ENCODE results near the gene C12orf42.

GRCh38 chr12:103301642-103302591 lies 193.9 kb downstream of the C12orf42 start:
- no peak for TF ChIP-seq CTCF (IDR thresholded peaks at IDR 0.05; ENCODE audit: insufficient read depth, low read length)
- no peak for TF ChIP-seq POLR2AphosphoS5 (IDR thresholded peaks at IDR 0.05; ENCODE audit: low read depth)
- TF ChIP-seq, protein P1, sequence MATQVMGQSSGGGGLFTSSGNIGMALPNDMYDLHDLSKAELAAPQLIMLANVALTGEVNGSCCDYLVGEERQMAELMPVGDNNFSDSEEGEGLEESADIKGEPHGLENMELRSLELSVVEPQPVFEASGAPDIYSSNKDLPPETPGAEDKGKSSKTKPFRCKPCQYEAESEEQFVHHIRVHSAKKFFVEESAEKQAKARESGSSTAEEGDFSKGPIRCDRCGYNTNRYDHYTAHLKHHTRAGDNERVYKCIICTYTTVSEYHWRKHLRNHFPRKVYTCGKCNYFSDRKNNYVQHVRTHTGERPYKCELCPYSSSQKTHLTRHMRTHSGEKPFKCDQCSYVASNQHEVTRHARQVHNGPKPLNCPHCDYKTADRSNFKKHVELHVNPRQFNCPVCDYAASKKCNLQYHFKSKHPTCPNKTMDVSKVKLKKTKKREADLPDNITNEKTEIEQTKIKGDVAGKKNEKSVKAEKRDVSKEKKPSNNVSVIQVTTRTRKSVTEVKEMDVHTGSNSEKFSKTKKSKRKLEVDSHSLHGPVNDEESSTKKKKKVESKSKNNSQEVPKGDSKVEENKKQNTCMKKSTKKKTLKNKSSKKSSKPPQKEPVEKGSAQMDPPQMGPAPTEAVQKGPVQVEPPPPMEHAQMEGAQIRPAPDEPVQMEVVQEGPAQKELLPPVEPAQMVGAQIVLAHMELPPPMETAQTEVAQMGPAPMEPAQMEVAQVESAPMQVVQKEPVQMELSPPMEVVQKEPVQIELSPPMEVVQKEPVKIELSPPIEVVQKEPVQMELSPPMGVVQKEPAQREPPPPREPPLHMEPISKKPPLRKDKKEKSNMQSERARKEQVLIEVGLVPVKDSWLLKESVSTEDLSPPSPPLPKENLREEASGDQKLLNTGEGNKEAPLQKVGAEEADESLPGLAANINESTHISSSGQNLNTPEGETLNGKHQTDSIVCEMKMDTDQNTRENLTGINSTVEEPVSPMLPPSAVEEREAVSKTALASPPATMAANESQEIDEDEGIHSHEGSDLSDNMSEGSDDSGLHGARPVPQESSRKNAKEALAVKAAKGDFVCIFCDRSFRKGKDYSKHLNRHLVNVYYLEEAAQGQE (IDR thresholded peaks at IDR 0.05; ENCODE audit: insufficient replicate concordance, low read depth): no peak
- no peak for TF ChIP-seq GABPA (IDR thresholded peaks at IDR 0.05; ENCODE audit: low read depth)
